AG04449 (cell line): ENCODE data around the gene IFT52.

Source experiments
- CTCF ChIA-PET: fragments of 350-600 bp; formaldehyde crosslinking; extraction: SDS; loops from one replicate; lab custom pipeline; 2021; ENCODE audit warnings: antibody characterized with exemption; lab: Yijun Ruan, JAX
- POLR2A ChIA-PET: fragments of 400-600, 350-600 bp; formaldehyde crosslinking; extraction: SDS; loops from one replicate; lab custom pipeline; 2020; ENCODE audit warnings: antibody characterized with exemption, inconsistent platforms; lab: Yijun Ruan, JAX
- DNase-seq: peaks from one replicate; pipeline ENCODE4 v3.0.0-alpha.2; 2010; ENCODE audit warnings: low read depth, low spot score
- H3K4me3 ChIP-seq: 2 replicates; pipeline ENCODE4 v1.5.1; 2011; ENCODE audit warnings: low read depth, mild to moderate bottlenecking, control low read depth, low read length
- CTCF ChIP-seq: IDR thresholded peaks from one replicate; pipeline ENCODE4 v1.5.1; 2011; ENCODE audit warnings: mild to moderate bottlenecking, moderate library complexity, low read length, control low read depth, inconsistent platforms; ENCODE audit not compliant: insufficient read depth; ENCODE audit errors: missing control alignments

Gene IFT52

DNA sequence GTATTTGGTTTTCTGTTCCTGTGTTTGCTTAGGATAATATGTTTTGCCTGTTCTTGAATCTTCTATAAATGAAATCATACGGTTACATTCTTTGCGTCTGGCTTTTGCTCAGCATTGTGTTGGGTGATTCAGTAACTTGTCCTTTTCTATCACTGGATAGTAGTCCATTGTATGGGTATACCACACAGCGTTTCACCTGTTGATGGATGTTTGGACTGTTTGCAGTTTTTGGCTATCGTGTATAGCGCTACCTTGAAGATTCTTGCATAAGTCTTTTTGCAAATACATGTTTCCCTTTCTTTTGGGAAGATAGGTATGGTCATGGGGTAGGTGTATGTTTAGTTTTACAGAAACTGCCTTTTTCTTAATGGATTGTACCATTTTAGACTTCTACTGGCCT is 85.6 kb downstream of the IFT52 start:
- no peak for DNase-seq
- H3K4me3 ChIP-seq, result no peak overlapping the region
- TF ChIP-seq CTCF, result no peak
- CTCF ChIA-PET, result no interaction called here
- POLR2A ChIA-PET, result no interaction called here

DNA sequence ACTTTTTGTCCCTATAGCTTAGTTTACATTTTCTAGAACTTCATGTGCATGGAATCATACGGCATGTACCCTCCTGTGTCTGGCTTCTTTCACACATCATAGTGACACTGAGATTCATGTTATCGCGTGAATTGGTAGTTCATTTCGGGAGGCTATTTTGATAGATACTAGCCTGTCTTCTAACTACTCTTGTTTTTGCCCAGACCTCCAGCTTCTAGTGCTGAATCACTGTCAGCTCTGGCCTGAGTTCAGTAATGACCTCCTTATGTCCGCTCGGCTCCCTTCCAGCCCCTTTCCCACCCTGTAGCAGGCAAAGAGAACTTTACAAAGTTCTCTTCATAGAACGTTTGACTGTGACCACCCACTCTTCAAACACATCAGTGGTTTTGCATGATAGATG is 90.2 kb downstream of the IFT52 start:
- POLR2A ChIA-PET, result no interaction called here
- CTCF ChIA-PET, result interaction anchor here (1.0 to 3.2 kb wide), 3 partner anchors 8 to 397 kb away, joined by 3 to 12 read pairs (median 6); no protein-coding TSS in a partner anchor
- H3K4me3 ChIP-seq, result no peak overlapping the region
- no peak for TF ChIP-seq CTCF
- no peak for DNase-seq

DNA sequence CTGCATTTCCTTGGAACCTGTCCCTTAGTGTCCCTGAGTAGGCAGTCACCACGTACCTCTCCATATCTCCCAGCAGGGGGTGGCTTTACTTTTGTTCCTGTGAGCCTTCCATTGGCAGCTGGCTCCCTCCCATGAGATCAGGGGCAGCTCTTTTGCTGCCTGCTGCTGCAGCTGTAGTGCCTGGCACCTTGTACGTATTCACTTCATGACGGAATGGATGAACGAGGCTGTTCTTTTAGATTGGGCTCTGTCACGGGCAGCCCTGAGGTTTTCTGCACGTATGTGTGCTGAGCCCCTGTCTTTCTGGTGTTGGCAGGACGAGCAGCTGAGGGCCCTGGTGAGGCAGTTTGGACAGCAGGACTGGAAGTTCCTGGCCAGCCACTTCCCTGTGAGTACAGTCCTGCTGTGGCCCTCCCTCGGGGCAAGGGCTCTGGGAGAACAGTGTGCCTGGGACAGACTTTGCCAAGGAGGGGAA is 90.8 kb downstream of the IFT52 start:
- DNase-seq, result no peak
- no peak for TF ChIP-seq CTCF
- POLR2A ChIA-PET, result no interaction called here
- CTCF ChIA-PET, result interaction anchor here (1.6 to 3.2 kb wide), 2 partner anchors 8 to 10 kb away, joined by 6 to 12 read pairs; no protein-coding TSS in a partner anchor
- no peak overlapping the region for H3K4me3 ChIP-seq

- CTCF ChIA-PET, result interaction anchor here (1.6 kb wide), 1 partner anchor 7 kb away, joined by 6 read pairs; no protein-coding TSS in a partner anchor
- no peak overlapping the region for H3K4me3 ChIP-seq
- DNase-seq, result no peak
- POLR2A ChIA-PET, result no interaction called here
- TF ChIP-seq CTCF, result no peak
Observed at GRCh38 chr20:43681991-43682410, 91.3 kb downstream of the IFT52 start.

- CTCF ChIA-PET, result no interaction called here
- POLR2A ChIA-PET, result no interaction called here
- TF ChIP-seq CTCF, result no peak
- H3K4me3 ChIP-seq, result no peak overlapping the region
- DNase-seq, result no peak
Observed at GRCh38 chr20:43682446-43682845, 91.7 kb downstream of the IFT52 start.

DNA sequence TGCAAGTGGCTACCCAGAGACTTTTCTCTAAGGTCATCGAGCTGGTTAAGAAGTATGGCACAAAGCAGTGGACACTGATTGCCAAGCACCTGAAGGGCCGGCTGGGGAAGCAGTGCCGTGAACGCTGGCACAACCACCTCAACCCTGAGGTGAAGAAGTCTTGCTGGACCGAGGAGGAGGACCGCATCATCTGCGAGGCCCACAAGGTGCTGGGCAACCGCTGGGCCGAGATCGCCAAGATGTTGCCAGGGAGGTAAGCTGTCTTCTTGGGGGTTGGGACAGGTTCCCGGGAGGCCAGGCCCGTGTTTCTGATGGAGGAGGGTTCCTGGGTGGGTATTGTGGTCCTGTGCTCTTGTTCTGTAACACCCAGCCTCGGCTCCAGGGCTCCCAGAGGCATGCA is 96.1 kb downstream of the IFT52 start:
- no peak for TF ChIP-seq CTCF
- no peak overlapping the region for H3K4me3 ChIP-seq
- CTCF ChIA-PET, result interaction anchor here (0.9 to 7.7 kb wide), 2 partner anchors 10 to 150 kb away, joined by 3 to 112 read pairs; no protein-coding TSS in a partner anchor
- POLR2A ChIA-PET, result no interaction called here
- DNase-seq, result no peak
